ENCODE data around the gene RNF32. TPM values are rescaled to one million over a fixed set of nuclear protein-coding genes. Genes with fewer than 3 reads are reported as not detected.
"Not testable (repeated sequence)": the region's sequence is repeated elsewhere in the genome, so short reads cannot be mapped to it uniquely, and the experiment has no call there.

RNF32 gene
- total RNA-seq, 2 experiments from 2014 or later = 0.97 to 2.2 TPM

GRCh38 chr7:156619488-156620290 is 20.9 kb upstream of the RNF32 start:
- H3K27me3 Mint-ChIP-seq = peaks cover 75% of the 10 kb centered on the region
- H3K36me3 Mint-ChIP-seq; H3K4me3 Mint-ChIP-seq; ATAC-seq (ENCODE audit: low read depth); H3K27ac Mint-ChIP-seq; DNase-seq; POLR2A ChIA-PET; H3K4me1 Mint-ChIP-seq: not testable (repeated sequence)
- H3K9me3 Mint-ChIP-seq = peaks cover 10% of the 10 kb centered on the region

DNA sequence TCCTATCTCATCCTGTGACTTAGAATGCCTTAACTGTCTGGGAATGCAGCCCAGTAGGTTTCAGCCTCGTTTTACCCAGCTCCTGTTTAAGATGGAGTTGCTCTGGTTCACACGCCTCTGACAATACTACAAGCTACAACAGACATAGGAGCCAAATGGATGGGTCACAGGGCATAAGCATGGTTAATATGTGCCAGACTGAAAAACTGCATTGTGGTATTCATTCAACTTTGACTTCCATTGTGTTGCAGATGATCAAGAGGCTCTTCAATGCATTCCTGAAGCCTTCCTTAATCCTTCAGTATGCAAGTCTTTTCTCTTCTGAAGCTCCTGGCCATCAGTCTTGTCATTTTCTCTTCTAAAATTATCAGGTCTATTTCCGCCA is 20.3 kb upstream of the RNF32 start:
- DNase-seq (no peak), ATAC-seq (ENCODE audit: low read depth) (no peak)
- H3K9me3 Mint-ChIP-seq = peaks cover 10% of the 10 kb centered on the region
- H3K27ac Mint-ChIP-seq = no peak overlapping the region
- POLR2A ChIA-PET = no interaction called here
- H3K36me3 Mint-ChIP-seq = peaks cover 5% of the 10 kb centered on the region
- H3K4me3 Mint-ChIP-seq = no peak overlapping the region
- peaks cover 69% of the 10 kb centered on the region for H3K27me3 Mint-ChIP-seq
- H3K4me1 Mint-ChIP-seq = peaks cover 7% of the 10 kb centered on the region

DNA sequence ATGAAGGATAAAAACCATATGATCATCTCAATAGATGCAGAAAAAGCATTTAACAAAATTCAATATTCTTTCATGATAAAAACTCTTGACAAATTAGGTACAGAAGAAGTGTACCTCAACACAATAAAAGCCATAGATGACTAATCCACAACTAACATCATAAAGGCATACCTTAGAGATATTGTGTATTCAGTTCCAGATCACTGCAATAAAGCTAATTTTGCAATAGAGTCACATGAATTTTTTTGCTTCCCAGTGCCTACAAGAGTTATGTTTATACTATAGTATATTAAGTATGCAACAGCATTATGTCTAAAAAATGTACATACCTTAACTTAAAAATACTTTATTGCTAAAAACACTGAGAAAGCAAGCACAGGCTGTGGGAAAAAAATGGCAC is 18.9 kb upstream of the RNF32 start:
- Mint-ChIP-seq H3K4me1 (peaks cover 10% of the 10 kb centered on the region), H3K36me3 (peaks cover 5% of the 10 kb centered on the region), H3K27me3 (peaks cover 57% of the 10 kb centered on the region), H3K9me3 (peaks cover 10% of the 10 kb centered on the region), H3K4me3 (no peak overlapping the region), H3K27ac (no peak overlapping the region)
- POLR2A ChIA-PET = no interaction called here
- DNase-seq (no peak), ATAC-seq (ENCODE audit: low read depth) (no peak)

- DNase-seq = no peak
- H3K9me3 Mint-ChIP-seq = peaks cover 16% of the 10 kb centered on the region
- POLR2A ChIA-PET = interaction anchor here (0.7 to 1.7 kb wide), 2 partner anchors 16 to 20 kb away, joined by 3 to 7 read pairs; no protein-coding TSS in a partner anchor
- peaks cover 6% of the 10 kb centered on the region for H3K36me3 Mint-ChIP-seq
- peaks cover 4% of the 10 kb centered on the region for H3K4me1 Mint-ChIP-seq
- no peak overlapping the region for H3K27ac Mint-ChIP-seq
- H3K4me3 Mint-ChIP-seq = peak overlapping the region; percentile 44
- ATAC-seq (ENCODE audit: low read depth) = peak; percentile 82
- H3K27me3 Mint-ChIP-seq = peaks cover 35% of the 10 kb centered on the region
These were observed 15.0 kb upstream of the RNF32 start for GRCh38 chr7:156625580-156625979.

DNA sequence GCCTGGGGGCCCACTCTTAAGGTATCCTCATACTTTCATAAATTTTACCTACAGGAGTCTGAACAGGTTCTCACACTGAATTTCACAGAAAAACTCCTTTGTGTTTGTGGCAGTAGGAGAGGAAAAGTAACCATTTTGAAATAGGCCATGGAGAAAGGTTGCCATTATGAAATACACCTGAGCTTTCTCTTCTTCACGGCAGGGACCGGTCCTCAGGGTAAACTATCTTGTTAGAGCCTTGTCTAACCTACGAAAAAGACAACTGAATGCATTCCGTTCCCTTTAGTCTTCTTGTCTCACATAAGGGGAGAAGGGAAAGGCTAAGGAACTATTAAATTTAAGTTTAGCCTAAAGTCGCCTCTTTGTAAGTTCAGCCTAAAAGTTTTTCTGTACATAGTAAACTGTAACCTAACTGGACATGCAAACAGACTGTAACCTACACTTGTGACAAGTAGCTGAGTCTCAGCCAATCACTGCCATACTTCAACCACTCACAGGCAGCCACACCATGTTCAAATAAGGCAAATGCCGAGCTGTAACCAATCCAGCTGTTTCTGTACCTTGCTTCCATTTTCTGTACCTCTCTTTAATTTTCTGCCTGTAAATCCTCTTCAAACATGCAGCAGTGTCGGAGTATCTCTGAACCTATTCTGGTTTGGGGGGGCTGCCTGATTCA is 14.2 kb upstream of the RNF32 start:
- Mint-ChIP-seq H3K4me1 (peaks cover 4% of the 10 kb centered on the region), H3K27me3 (peaks cover 35% of the 10 kb centered on the region), H3K36me3 (peaks cover 3% of the 10 kb centered on the region), H3K4me3 (no peak overlapping the region), H3K9me3 (peaks cover 11% of the 10 kb centered on the region), H3K27ac (no peak overlapping the region)
- no peak for ATAC-seq (ENCODE audit: low read depth)
- DNase-seq = no peak
- POLR2A ChIA-PET = interaction anchor here (0.7 to 1.7 kb wide), 2 partner anchors 16 to 19 kb away, joined by 3 to 7 read pairs; no protein-coding TSS in a partner anchor

GRCh38 chr7:156628562-156628961 is 12.0 kb upstream of the RNF32 start:
- Mint-ChIP-seq H3K27me3 (peaks cover 26% of the 10 kb centered on the region), H3K27ac (no peak overlapping the region), H3K4me1 (peaks cover 4% of the 10 kb centered on the region), H3K9me3 (peaks cover 10% of the 10 kb centered on the region), H3K4me3 (no peak overlapping the region), H3K36me3 (peaks cover 2% of the 10 kb centered on the region)
- DNase-seq (no peak), ATAC-seq (ENCODE audit: low read depth) (no peak)
- POLR2A ChIA-PET = no interaction called here

DNA sequence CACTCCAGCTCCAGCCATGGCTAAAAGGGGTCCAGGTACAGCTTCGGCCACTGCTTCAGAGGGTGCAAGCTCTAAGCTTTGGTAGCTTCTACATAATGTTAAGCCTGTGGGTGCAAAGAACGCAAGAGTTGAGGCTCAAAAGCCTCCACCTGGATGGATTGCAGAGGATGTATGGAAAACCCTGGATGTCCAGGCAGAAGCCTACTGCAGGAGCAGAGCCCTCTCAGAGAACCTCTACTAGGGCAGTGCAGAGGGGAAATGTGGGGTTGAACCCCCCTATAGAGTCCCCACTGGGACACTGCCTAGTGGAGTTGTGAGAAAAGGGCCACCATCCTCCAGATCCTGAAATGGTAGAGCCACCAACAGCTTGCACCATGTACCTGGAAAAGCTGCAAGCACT is 10.7 kb upstream of the RNF32 start:
- no peak overlapping the region for H3K4me3 Mint-ChIP-seq
- peaks cover 26% of the 10 kb centered on the region for H3K27me3 Mint-ChIP-seq
- peaks cover 2% of the 10 kb centered on the region for H3K36me3 Mint-ChIP-seq
- DNase-seq (no peak), ATAC-seq (ENCODE audit: low read depth) (no peak)
- POLR2A ChIA-PET = no interaction called here
- H3K4me1 Mint-ChIP-seq = peaks cover 4% of the 10 kb centered on the region
- no peak overlapping the region for H3K27ac Mint-ChIP-seq
- peaks cover 10% of the 10 kb centered on the region for H3K9me3 Mint-ChIP-seq

DNA sequence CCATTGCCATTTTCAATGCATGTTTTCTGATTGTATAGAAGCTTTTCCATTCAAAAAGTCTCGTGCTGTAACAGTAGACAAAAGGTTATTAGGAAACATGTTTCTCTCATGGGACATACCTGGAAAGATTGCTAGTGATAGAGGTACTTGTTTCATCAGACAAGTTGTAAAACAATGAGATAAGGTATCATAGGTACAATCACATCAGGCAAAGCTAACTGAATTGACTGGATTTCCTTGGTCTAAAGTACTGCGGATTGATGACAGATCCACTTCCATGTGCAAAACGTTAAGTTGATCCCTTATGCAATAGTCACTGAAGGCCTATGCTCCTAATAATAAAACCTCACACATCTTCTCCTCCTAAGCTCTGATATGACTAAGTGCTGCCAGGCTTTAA is 6.5 kb upstream of the RNF32 start:
- Mint-ChIP-seq H3K9me3 (peaks cover 4% of the 10 kb centered on the region), H3K27me3 (peaks cover 31% of the 10 kb centered on the region), H3K4me1 (peaks cover 4% of the 10 kb centered on the region), H3K4me3 (no peak overlapping the region), H3K36me3 (peaks cover 2% of the 10 kb centered on the region), H3K27ac (no peak overlapping the region)
- no peak for ATAC-seq (ENCODE audit: low read depth)
- POLR2A ChIA-PET = no interaction called here
- no peak for DNase-seq

DNA sequence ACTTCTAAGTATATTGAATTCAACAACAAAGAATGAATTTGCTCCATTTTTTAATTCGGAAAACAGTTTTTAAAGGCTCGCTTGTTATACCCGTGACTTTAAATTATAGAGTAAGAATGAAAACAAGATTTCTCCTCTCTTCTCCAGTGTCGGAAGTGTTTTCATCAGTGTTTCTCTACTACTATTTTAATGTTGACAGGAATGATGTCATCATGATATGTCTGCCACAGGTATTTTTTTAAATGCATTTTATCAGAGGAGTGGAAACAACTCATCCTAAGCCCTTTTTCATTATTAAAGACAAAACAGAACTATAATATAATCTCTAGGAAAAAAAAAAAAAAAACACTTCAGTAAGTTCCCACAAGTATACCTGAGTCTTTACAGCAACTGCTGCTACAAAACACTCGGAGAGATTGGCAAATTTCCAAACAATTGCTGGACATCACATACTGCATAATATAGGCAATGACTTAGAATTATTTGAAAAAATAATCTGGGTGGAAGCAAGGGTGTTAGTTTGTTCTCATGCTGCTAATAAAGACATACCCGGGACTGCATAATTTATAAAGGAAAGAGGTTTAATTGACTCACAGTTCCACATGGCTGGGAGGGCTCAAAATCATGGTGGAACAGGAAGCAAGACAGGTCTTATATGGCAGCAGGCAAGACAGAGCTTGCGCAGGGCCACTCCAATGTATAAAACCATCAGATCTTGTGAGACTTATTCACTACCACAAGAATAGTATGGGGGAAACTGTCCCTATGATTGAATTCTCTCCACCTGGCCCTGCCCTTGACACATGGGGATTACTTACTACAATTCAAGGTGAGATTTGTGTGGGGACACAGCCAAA is 4.8 kb upstream of the RNF32 start:
- peaks cover 28% of the 10 kb centered on the region for H3K27me3 Mint-ChIP-seq
- H3K4me1 Mint-ChIP-seq = peaks cover 7% of the 10 kb centered on the region
- POLR2A ChIA-PET = no interaction called here
- no peak for DNase-seq
- no peaks in the 10 kb centered on the region for H3K36me3 Mint-ChIP-seq
- no peak for ATAC-seq (ENCODE audit: low read depth)
- H3K9me3 Mint-ChIP-seq = peaks cover 5% of the 10 kb centered on the region
- H3K4me3 Mint-ChIP-seq = no peak overlapping the region
- no peak overlapping the region for H3K27ac Mint-ChIP-seq

- Mint-ChIP-seq H3K4me1 (peaks cover 14% of the 10 kb centered on the region), H3K27me3 (peaks cover 21% of the 10 kb centered on the region)
- H3K4me3 Mint-ChIP-seq; DNase-seq; POLR2A ChIA-PET; H3K36me3 Mint-ChIP-seq; H3K9me3 Mint-ChIP-seq; H3K27ac Mint-ChIP-seq; ATAC-seq (ENCODE audit: low read depth): not testable (repeated sequence)
These were observed 3.5 kb upstream of the RNF32 start for GRCh38 chr7:156637093-156637492.

GRCh38 chr7:156638443-156639077 is 2.0 kb upstream of the RNF32 start:
- H3K27me3 Mint-ChIP-seq = peaks cover 22% of the 10 kb centered on the region

DNA sequence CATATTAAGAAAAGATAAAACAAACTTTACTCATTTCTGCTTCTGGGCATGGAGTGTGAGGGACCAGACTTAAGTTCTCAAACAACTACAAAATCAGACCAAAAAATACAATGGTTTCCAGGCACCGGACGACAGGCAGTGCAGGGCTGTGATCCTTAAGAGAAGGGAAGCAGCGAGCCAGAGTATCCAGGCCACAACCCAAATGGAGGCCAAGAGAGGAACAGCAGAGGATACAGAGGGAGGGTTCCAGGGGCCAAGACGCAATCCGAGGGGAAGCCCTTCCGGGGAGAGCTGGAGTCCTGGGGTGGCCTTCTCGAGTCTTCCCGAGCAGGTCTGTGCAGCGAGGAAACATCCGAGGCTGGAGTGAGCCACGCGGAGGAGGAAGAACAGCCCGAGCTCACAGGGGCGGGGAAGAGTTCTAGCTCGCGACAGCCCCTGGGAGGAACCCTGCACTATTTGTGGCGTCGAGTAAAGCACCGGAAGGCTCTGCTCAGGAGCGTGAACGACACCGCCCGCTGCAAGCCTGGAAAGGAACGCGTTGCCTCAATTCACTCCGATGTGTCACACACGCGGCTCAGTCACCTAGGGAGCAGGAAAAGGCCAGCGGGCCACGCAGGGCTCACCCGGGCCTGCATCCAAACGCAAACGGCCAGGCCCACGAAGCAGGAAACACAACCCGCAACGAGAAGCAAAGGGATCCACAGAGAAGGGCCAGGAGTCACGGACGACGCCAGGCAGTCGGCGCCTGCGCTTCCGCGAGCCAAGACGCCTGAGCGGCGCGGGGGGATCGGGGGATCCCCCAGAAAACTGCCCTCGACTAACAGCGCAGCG is 933 bp upstream of the RNF32 start:
- peaks cover 14% of the 10 kb centered on the region for H3K4me1 Mint-ChIP-seq
- peaks cover 26% of the 10 kb centered on the region for H3K27me3 Mint-ChIP-seq
- H3K27ac Mint-ChIP-seq = peak overlapping the region; percentile 86
- H3K36me3 Mint-ChIP-seq = no peaks in the 10 kb centered on the region
- ATAC-seq (ENCODE audit: low read depth) (no peak), DNase-seq (no peak)
- peaks cover 4% of the 10 kb centered on the region for H3K9me3 Mint-ChIP-seq
- POLR2A ChIA-PET = no interaction called here
- peak overlapping the region; percentile 79 for H3K4me3 Mint-ChIP-seq

More at GRCh38 chr7:156638443-156639077, 2.0 kb upstream of the RNF32 start:
- no peak for ATAC-seq (ENCODE audit: low read depth)
- Mint-ChIP-seq H3K9me3 (peaks cover 4% of the 10 kb centered on the region), H3K36me3 (no peaks in the 10 kb centered on the region), H3K4me1 (peaks cover 14% of the 10 kb centered on the region), H3K4me3 (no peak overlapping the region), H3K27ac (no peak overlapping the region)
- no peak for DNase-seq
- POLR2A ChIA-PET = no interaction called here

Data from activated naive CD8-positive, alpha-beta T cell treated with anti-CD3 and anti-CD28 coated beads, Interleukin-2, amount 10 ng/mL, durations not matched to agents 7 days and 5 days (primary cell).